ENCODE measurements around the gene RPS21. TPM values are rescaled to one million over a fixed set of nuclear protein-coding genes. Genes with fewer than 3 reads are reported as not detected.

RPS21 gene
- total and polyA plus RNA-seq, 2 of the 13 experiments (the other 11 are each of a cell fraction or from before 2014, with no cell fraction given) = 2,647 to 11,063 TPM

DNA sequence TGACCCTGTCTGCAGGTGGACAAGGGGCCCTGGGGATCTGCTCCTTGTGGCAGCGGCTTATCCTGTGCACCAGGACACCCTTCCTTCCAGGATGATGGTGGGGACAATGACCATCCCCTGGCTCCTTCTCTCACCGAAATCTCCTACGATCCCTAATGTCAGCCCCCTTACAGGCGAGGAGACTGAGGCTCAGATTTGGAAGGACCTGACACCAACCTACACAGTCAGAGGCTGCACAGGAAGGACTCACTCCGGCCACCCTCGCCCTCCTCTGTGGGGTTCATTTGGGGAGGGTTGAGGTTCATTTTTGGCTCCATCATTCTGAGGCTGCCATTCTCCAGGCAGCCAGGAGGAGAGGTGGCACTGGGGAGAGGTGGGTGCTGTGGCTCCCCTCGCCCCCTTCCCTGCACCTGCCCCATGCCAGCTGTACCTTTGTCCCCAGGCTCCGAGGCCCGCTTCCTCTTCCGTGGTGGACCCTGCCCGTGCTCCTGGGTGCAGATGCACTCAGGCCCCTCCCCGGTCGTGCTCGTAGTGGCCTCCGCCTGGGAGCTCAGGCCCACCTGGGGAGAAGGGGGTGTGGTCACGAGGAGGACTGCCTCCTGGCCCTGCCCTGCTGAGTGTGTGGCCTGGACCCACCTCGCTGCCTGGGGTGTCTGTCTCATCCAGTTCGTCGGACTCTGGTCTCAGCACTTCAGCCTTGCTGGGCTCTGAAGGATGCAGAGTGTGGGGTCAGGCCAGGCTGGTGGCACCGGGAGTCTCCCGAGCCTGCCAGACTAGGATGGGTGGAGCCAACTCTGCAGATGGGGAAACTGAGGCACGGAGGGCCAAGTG lies 25.5 kb downstream of the RPS21 start (continued):
- peak; percentile 13; the same call in 1 of the 2 replicates for TF ChIP-seq SP5 (CRISPR knock-in tag; IDR thresholded peaks at IDR 0.05; ENCODE audit: borderline replicate concordance, low read depth)
- TF ChIP-seq ZBTB38 (CRISPR knock-in tag; IDR thresholded peaks at IDR 0.05) = no peak
- 0 out of 2 replicates have a peak, but pooled peaks have one; percentile 7 for TF ChIP-seq ARNTL (CRISPR knock-in tag; IDR thresholded peaks at IDR 0.05)
- TF ChIP-seq SOX6 (IDR thresholded peaks at IDR 0.05) = no peak
- TF ChIP-seq SOX6 (CRISPR knock-in tag; IDR thresholded peaks at IDR 0.05) = 0 out of 2 replicates have a peak, but pooled peaks have one; percentile 25
- 0 out of 2 replicates have a peak, but pooled peaks have one; percentile 1 for TF ChIP-seq BORCS8-MEF2B (CRISPR knock-in tag; IDR thresholded peaks at IDR 0.05)
- no peak for TF ChIP-seq ZNF563 (CRISPR knock-in tag; IDR thresholded peaks at IDR 0.05)
- TF ChIP-seq FOXK2 (IDR thresholded peaks at IDR 0.05) = no peak
- TF ChIP-seq ZNF331 (CRISPR knock-in tag; IDR thresholded peaks at IDR 0.05) = peak; percentile 22; the same call in 1 of the 2 replicates
- no peak for TF ChIP-seq SNRNP70 (IDR thresholded peaks at IDR 0.05; ENCODE audit: low read depth, low read length)
- TF ChIP-seq POGZ (CRISPR knock-in tag; IDR thresholded peaks at IDR 0.05) = 0 out of 2 replicates have a peak, but pooled peaks have one; percentile 19
- 0 out of 2 replicates have a peak, but pooled peaks have one; percentile 49 for TF ChIP-seq MYC (CRISPR knock-in tag; IDR thresholded peaks at IDR 0.05; ENCODE audit: borderline replicate concordance)
- peak; percentile 69; the same call in 1 of the 2 replicates for TF ChIP-seq ZKSCAN5 (CRISPR knock-in tag; IDR thresholded peaks at IDR 0.05)
- TF ChIP-seq, protein P1, sequence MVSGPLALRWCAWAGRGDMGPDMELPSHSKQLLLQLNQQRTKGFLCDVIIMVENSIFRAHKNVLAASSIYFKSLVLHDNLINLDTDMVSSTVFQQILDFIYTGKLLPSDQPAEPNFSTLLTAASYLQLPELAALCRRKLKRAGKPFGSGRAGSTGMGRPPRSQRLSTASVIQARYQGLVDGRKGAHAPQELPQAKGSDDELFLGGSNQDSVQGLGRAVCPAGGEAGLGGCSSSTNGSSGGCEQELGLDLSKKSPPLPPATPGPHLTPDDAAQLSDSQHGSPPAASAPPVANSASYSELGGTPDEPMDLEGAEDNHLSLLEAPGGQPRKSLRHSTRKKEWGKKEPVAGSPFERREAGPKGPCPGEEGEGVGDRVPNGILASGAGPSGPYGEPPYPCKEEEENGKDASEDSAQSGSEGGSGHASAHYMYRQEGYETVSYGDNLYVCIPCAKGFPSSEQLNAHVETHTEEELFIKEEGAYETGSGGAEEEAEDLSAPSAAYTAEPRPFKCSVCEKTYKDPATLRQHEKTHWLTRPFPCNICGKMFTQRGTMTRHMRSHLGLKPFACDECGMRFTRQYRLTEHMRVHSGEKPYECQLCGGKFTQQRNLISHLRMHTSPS (CRISPR knock-in tag; IDR thresholded peaks at IDR 0.05; ENCODE audit: low read depth) = peak; percentile 64; the same call in 1 of the 2 replicates
- no peak for TF ChIP-seq ZNF460 (CRISPR knock-in tag; IDR thresholded peaks at IDR 0.05; ENCODE audit: borderline replicate concordance)
- TF ChIP-seq, protein P2, sequence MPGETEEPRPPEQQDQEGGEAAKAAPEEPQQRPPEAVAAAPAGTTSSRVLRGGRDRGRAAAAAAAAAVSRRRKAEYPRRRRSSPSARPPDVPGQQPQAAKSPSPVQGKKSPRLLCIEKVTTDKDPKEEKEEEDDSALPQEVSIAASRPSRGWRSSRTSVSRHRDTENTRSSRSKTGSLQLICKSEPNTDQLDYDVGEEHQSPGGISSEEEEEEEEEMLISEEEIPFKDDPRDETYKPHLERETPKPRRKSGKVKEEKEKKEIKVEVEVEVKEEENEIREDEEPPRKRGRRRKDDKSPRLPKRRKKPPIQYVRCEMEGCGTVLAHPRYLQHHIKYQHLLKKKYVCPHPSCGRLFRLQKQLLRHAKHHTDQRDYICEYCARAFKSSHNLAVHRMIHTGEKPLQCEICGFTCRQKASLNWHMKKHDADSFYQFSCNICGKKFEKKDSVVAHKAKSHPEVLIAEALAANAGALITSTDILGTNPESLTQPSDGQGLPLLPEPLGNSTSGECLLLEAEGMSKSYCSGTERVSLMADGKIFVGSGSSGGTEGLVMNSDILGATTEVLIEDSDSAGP (CRISPR knock-in tag; IDR thresholded peaks at IDR 0.05; ENCODE audit: borderline replicate concordance) = peak; percentile 78; the same call in 1 of the 2 replicates
- 0 out of 2 replicates have a peak, but pooled peaks have one; percentile 36 for TF ChIP-seq SPEN (CRISPR knock-in tag; IDR thresholded peaks at IDR 0.05; ENCODE audit: low read depth)
- peak; percentile 69; the same call in 1 of the 2 replicates for TF ChIP-seq MEIS1 (CRISPR knock-in tag; IDR thresholded peaks at IDR 0.05; ENCODE audit: borderline replicate concordance)
- TF ChIP-seq SP1 (IDR thresholded peaks at IDR 0.05) = no peak
- peak; percentile 79; the same call in 1 of the 2 replicates for TF ChIP-seq SP1 (CRISPR knock-in tag; IDR thresholded peaks at IDR 0.05)
- TF ChIP-seq ZNF34 (CRISPR knock-in tag; IDR thresholded peaks at IDR 0.05; ENCODE audit: borderline replicate concordance) = 0 out of 2 replicates have a peak, but pooled peaks have one; percentile 13
- TF ChIP-seq, protein P3, sequence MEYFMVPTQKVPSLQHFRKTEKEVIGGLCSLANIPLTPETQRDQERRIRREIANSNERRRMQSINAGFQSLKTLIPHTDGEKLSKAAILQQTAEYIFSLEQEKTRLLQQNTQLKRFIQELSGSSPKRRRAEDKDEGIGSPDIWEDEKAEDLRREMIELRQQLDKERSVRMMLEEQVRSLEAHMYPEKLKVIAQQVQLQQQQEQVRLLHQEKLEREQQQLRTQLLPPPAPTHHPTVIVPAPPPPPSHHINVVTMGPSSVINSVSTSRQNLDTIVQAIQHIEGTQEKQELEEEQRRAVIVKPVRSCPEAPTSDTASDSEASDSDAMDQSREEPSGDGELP (IDR thresholded peaks at IDR 0.05; ENCODE audit: borderline replicate concordance, low read depth) = peak; percentile 69; the same call in 1 of the 2 replicates
- TF ChIP-seq FOXP1 (IDR thresholded peaks at IDR 0.05) = no peak
- no peak; the same call in 1 of the 2 replicates for TF ChIP-seq FOXP1 (CRISPR knock-in tag; IDR thresholded peaks at IDR 0.05)
- TF ChIP-seq KMT2A (CRISPR knock-in tag; IDR thresholded peaks at IDR 0.05) = no peak
- peak; percentile 27 for TF ChIP-seq HNF4G (IDR thresholded peaks at IDR 0.05; ENCODE audit: borderline replicate concordance, low read depth, low read length)
- TF ChIP-seq HNF4G (CRISPR knock-in tag; IDR thresholded peaks at IDR 0.05; ENCODE audit: borderline replicate concordance, low read depth) = no peak
- peak; percentile 51; the same call in 1 of the 2 replicates for TF ChIP-seq ZNF383 (CRISPR knock-in tag; IDR thresholded peaks at IDR 0.05; ENCODE audit: borderline replicate concordance)

All from HepG2 (cell line).